A172 (cell line): ENCODE data around the gene OLIG3. TPM values are rescaled to one million over a fixed set of nuclear protein-coding genes. Genes with fewer than 3 reads are reported as not detected.

ENCODE experiments used
- DNase-seq: peaks from one replicate; pipeline ENCODE4 v3.0.0-alpha.2; 2015; ENCODE audit warnings: low spot score
- total RNA-seq: library from RNA; depleted of rRNA; stranded (reverse); fragments of >200 nt; shearing (Covaris generic); gene quantifications from 2 replicates; pipeline ENCODE4 v1.2.3, GENCODE V29; 2014; rRNA removed

The OLIG3 gene
- not detected in 2 replicates for total RNA-seq

DNA sequence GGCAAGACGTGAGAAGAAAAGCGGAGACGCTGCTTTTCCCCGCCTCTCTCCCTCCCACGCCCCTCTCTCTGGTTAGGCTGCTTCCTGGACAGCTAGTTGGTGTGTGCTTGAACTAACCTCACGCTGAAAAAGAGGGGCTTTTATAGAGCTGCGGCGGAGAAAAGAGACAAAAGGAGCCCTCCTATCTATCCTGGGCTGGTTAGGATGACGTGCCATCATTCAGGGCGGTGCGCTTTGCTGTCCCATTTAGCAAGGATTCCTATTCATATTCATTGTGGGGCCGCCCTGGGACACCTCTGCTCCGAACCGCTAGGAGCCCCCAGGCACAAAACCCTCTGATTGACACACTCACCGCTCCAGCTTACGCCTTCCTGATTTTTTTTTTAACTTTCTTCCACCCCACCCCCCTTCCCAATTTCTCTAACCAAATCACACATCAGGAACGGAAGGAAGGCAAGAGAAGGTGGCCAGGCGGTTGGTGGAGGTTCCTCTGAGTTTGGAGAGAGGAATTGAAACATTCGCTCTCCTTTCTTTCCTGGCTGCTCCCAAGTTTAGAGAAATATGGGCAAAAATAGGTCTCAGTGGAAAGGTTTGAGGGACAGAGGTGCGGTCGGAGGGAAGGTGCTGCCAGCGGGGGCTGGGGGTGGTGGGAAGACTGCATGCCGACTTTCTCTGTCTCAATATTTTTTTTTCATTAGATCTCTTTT, at the start of gene OLIG3:
Gene OLIG3, minus strand, starts transcription at position 114 of the 707 bp plus-strand sequence. CDS start 224 bp downstream, outside the sequence.
- no peak for DNase-seq

GRCh38 chr6:137543114-137543513, 48.9 kb upstream of the OLIG3 start:
- no peak for DNase-seq

DNA sequence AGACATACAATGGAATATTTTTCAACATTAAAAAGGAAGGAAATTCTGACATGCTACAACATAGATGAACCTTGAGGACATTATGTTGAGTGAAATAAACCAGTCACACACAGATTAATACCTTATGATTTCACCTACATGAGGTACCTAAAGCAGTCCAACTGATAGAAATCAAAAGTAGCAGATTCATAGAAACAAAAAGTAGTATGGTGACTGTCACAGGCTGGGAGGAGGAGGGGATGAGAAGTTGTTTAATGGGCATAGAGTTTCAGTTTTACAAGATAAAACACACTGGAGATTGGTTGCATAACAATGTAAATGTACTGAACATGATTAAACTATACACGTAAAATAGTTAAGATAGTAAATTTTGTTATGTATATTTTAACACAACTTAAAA, 48.5 kb upstream of the OLIG3 start:
- no peak for DNase-seq

GRCh38 chr6:137541534-137542063, 47.4 kb upstream of the OLIG3 start:
- no peak for DNase-seq

DNA sequence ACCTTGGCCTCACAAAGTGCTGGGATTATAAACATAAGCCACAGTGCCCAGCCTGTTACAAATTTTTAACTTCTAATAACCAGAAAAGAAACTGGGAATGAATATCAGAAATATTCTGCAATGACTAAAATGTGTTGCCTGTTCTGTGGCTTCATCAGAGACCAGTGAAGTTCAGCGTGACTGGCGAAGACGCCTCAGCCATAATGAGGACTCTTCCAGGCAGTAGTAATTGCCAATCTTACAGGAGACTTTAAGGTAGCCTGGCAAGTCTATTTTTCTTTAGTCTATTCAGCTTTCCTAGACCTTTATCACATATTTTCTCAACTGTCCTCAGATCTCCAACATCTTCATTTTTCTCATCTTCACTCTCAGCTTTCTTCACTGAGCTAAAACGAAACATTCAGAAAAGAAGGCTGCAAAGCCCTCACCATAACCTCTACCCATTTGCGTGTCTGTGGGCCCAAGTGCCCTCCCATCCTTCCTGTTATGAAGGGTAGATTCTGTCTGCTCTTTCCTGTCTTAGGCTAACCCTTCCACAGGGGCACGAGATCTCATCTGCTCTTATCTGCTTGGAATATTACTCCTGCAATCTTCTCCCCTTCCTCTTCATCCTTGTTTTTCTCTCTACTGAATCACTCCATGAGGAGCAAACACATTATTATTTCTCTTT, 42.0 kb upstream of the OLIG3 start:
- no peak for DNase-seq

DNA sequence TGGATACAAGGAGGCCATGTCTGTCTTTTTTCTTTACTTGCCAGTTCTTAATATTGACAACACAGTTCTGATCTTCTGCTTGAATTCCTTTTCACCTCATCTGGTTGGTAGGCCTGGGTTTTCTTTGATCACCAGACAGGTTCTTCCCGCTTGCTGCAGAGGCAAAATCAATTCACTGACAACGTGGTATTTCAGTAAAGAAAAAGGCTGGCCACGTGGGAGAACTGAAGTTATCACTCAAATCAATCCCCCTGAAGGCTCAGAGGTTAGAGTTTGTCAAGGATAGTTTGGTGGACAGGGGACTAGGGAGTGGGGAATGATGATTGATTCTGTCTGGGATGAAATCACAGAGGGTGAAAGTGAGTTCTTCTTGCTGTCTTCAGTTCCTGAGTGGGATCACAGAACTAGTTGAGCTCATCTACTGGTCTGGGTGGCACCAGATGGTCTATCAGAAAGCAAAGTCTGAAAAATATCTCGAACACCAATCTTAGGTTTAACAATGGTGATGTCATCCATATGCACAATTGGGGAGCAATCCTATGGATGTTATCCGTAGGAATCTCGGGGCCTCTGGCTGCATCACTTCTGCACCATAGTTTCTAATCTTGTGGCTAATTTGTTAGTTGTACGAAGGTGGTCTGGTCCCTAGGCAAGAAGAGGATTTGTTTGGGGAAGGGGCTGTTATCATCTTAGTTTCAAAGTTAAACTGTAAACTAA, 37.3 kb upstream of the OLIG3 start:
- DNase-seq, result no peak

- DNase-seq, result no peak
These were observed 36.2 kb upstream of the OLIG3 start for GRCh38 chr6:137530404-137530803.

GRCh38 chr6:137522831-137523230, 28.6 kb upstream of the OLIG3 start:
- no peak for DNase-seq

DNA sequence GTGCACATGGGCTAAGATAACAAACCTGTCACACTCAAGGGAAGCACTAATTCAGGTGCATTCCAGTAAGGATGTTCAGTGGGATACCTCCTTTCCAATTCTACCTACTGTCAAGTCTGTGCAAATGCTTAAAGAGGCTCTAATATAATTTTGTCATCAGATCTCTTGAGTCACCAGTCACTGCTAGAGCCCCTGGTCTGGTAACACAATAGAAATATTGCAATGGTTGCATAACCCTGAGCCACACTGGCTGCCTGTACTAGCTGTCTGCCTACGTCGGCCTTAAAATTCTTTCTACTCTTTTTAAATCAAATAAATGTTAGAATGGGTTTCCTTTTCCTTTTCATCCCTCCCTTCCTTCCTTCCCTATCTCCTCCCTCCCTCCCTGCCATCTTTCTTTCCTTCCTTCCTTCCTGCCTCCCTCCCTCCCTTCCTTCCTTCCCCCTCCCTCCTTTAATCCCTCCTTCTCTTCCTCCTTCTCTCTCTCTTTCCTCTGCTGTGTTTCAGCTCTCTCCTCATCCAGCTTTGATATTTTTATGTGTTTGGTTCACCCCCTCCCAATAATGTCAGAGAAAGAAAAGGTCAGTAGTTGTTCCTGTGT, 28.1 kb upstream of the OLIG3 start:
- no peak for DNase-seq

GRCh38 chr6:137520520-137520919, 26.3 kb upstream of the OLIG3 start:
- no peak for DNase-seq

DNA sequence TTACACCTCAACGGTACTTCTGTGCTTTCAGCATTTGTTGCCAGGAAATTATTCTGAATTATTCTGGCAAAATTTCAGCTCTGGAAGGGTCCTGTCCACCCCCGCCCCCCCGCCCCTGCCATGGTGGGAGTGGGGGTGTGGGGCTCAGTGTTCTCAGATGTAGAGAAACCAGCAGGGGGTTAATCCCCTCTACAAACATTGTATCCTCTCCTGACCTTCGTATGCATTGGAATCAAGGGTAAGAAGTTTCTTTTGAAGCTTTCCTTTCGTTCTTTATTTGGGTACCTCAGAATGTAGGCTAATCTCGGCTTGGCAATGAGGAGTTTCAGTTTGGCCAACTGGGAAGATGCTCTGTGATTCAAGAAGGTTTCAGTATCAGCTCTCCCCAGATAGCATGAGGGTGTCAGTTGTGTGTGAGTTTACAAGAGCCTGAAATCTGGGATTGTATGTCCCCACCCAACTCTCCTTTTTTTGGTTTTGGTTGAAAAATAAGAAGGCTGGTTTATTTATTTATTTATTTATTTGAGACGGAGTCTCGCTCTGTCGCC, 25.5 kb upstream of the OLIG3 start:
- DNase-seq, result no peak

- DNase-seq, result no peak
These were observed 24.3 kb upstream of the OLIG3 start for GRCh38 chr6:137518386-137518983.

DNA sequence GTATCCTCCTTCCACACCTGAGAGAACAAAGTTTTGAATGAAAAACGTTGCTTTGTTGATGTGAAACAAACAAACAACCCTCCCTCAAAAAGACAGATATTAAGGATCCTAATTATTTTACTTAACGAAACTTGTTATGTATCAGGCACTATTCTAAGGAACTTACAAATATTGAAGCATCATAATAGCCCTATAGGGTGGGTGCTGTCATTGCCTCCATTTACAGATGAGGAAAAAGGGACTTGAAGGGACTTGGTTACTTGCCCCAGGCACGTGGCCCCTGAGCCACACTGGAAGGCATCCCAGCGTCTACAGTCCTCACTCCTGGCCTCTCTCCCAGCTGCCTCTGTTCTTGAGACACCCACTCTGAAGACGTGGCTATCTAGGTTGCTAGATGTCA, 20.2 kb upstream of the OLIG3 start:
- no peak for DNase-seq

DNA sequence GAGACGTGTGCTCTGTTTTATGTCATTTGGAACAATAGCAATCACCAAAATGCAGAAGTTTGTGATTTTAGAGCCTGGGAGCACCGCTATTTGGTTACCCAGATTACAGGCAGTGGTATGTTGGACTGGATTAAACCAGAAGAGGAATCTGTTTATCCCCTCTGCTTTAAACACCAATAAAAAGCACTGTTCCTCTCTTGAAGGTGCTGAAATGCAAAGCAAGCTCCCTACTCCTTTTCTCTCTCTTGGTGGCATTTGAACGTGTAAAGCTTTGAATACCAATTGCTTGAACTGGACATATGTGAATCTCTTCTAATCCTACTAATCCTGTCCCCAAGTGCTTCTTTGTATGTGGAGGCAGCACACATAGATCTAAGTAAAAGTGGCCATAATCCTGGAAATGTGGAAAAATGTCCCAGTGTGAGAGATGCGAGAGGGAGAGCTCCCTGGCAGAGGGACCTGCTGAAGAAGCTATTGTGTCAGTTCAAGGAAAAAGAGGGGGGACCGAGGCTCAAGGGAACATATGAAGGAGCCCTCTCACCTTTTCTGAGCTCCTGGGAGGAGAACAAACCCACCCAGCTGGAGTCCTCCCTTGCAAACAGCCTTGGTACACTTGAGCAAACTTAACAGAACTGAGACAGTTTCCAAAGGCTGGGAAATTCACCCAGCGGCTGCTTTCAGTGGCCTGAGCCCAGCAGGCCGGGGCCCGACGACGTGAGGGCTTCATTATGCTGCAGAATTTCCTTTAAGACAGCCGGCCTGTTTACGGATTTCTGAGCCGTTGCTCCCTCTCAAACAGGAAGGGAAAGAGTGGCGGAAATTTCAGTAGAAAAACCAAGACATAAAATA, 18.8 kb upstream of the OLIG3 start:
- DNase-seq, result no peak

DNA sequence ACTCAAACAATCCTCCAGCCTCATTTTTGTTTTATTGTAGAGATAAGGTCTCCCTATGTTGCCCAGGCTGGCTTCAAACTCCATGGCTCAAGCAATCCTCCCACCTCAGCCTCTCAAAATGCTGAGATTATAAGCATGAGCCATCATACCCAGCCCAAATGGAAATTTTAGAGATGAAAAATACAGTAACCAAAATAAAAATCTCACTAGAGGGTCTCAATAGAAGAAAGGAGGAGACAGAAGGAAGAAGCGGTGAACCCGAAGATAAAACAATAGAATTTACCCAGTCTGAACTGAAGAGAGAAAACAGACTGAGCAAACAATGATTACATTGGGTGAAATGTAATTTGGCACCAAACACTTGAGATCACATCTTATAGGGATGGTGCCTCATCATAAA, 16.7 kb upstream of the OLIG3 start:
- DNase-seq, result no peak

DNA sequence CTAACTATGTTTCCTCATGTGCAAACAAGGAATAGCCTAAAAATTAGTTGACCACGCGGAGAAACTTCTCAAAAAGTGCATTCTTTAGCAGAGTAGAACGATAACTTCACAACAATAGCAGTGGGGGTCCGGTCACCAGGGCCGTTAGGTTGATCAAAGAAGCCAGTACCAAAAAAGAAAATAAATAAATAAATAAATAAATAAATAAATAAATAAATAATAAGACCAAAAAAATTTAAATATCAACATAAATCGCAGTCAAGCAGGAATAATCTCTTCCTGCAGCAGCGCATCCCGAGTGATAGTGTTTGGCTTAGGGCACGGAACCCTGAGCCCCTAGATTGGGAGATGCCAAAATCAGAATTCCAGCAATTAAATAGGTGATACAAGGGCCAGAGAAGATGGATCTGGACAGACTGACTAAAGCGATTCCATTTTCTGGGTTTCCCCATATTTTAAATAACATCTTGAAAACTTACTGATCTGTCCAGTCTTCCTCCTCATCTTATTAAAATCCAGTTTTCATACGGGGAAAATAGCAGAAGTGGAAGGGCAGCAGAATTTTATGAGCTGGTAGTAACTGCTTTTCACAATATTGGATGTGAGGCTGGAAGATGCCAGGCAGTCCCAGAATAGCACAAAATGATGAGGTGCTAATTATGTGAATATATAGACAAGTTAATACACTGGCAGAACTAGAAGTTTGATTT, 4.4 kb upstream of the OLIG3 start:
- DNase-seq, result no peak

GRCh38 chr6:137497721-137498463, 3.7 kb upstream of the OLIG3 start:
- DNase-seq, result no peak

DNA sequence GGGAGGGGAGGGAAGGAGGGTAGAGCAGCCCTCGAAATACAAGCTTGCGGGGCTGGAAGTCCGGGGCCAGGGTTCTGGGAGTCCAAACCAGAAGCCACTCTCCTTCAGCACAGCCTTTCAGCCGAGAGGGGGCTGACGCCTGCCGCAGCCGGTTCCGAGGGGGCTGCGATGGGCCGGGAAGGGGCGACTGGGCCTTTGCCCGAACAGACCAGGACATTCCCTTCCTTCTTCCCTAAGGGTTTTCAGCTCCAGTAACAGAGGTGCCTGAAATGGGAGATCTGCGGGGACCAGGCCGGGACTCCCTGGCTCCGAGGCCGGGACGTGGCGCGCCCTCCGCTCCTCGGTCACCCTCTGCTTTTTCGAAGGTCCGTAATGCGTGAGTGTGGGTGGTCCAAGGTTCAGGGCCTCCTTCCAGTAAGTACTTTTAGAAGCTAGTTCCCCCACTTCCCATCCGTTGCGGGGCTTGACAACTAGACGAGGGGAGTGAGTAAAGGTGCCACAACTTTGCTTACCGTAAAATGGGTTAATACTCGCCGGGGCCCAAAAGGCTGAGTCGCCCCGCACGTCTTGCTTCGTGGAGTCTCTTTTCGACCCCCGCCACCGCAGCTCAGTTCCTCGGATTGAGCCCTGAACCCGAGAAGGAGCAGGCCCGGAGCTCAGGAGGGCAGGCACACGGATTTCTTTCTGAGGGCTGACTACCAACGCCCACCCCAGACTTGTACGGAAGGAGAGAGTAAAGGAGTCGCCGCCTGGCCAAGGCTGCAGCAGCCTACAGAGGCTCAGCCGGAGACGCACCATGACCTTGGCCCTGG, 2.9 kb upstream of the OLIG3 start:
- DNase-seq, result no peak
